RWPE1 (cell line): ENCODE results near the gene OR1N2.

Source experiments
- CTCF ChIA-PET: fragments of 350-600 bp; sonication (Branson Sonifier 250); formaldehyde crosslinking; extraction: SDS; loops from one replicate; lab custom pipeline; 2021; lab: Yijun Ruan, JAX
- POLR2A ChIA-PET: fragments of 400-600 bp; formaldehyde crosslinking; extraction: SDS; loops from one replicate; lab custom pipeline; 2020; ENCODE audit warnings: antibody characterized with exemption; ENCODE audit not compliant: low non-redundant PET; lab: Yijun Ruan, JAX
- DNase-seq: peaks from one replicate; pipeline ENCODE4 v3.0.0; 2012; ENCODE audit warnings: low spot score
- H3K27ac ChIP-seq: fragments of 450-650 bp; 2 replicates; pipeline ENCODE4 v1.5.1; 2017
- CTCF ChIP-seq: fragments of 450-650 bp; conservative IDR thresholded peaks from 2 replicates; pipeline ENCODE4 v1.5.1; 2017; ENCODE audit warnings: low read depth, mild to moderate bottlenecking

OR1N2 gene

GRCh38 chr9:122552812-122553211 is at the start of gene OR1N2:
Gene OR1N2 (plus strand): TSS chr9:122553112. CDS start chr9:122553212, 100 bp downstream.
- no peak for TF ChIP-seq CTCF
- ChIA-PET POLR2A (no interaction called here), CTCF (no interaction called here)
- H3K27ac ChIP-seq = no peak within 1 kb of the TSS
- DNase-seq = no peak

DNA sequence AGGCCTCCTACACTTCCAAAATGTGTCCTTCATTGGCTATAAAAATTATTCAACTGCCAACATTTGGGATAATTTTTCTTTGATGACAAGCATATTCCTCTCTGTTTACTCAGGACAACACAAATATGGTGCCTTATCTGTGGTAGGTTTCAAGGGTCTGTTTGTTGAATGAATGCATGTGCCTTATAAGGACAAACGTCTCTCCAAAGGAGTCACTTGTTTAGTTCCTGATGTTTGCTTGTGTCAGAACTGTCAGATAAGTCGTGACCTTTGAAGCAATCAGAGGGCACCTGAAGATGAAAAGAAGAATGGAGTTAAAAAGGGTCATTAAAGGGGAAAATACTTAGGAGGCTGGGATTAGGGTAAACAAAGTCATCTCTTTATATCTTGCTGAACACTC is 45.9 kb upstream of the OR1N2 start:
- DNase-seq = no peak
- POLR2A ChIA-PET = no interaction called here
- no peak for TF ChIP-seq CTCF
- CTCF ChIA-PET = interaction anchor here (1.0 kb wide), 1 partner anchor 8 kb away, joined by 4 read pairs; no protein-coding TSS in a partner anchor
- no peak overlapping the region for H3K27ac ChIP-seq

GRCh38 chr9:122510502-122510901 is 42.4 kb upstream of the OR1N2 start, which contains the start of gene OR1J2:
Gene OR1J2 (plus strand): TSS chr9:122510802. CDS start chr9:122510802, 0 bp downstream.
- CTCF ChIA-PET = no interaction called here
- TF ChIP-seq CTCF = no peak
- no peak for DNase-seq
- no peak within 1 kb of the TSS for H3K27ac ChIP-seq
- POLR2A ChIA-PET = no interaction called here

DNA sequence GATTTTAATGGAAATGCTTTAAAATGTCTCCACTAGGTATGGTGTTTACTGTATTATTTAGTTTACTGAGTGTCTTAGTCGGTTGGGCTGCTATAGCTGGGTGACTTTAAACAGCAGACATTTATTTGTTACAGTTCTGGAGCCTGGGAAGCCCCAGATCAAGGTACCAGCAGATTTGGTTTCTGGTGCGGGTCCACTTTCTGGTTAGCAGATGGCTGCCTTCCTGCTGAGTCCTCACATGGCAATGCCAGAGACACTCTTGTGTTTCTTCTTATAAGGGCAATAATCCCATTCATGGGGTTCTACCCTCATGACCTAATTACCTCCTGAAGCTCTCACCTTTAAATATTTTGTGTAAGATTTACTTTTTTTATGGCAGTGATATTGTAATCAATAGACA is 34.7 kb upstream of the OR1N2 start:
- H3K27ac ChIP-seq = no peak overlapping the region
- no peak for TF ChIP-seq CTCF
- POLR2A ChIA-PET = no interaction called here
- no peak for DNase-seq
- CTCF ChIA-PET = interaction anchor here (0.7 kb wide), 1 partner anchor 734 kb away, joined by 3 read pairs; no protein-coding TSS in a partner anchor

DNA sequence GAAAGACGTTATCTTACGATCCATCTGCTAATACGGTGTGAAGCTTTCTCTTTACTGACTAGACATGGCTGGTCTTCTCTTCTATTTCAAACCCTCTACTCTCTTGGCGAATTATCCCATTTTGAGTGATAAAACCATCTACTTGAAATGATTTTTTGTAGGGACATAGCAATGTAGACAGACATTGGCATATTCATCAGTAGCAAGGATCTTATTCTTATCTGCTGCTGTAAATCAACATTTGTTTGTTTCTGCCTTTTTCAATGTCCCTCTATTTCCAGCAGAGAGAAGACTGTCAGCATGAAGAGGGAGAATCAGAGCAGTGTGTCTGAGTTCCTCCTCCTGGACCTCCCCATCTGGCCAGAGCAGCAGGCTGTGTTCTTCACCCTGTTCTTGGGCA is 34.1 kb upstream of the OR1N2 start, which contains the start of gene OR1J4:
Gene OR1J4, plus strand, starts transcription at position 301 of the 400 bp plus-strand sequence. Its CDS starts 0 bp downstream, at position 301.
- DNase-seq = no peak
- no peak for TF ChIP-seq CTCF
- ChIA-PET CTCF (interaction anchor here (0.7 kb wide), 1 partner anchor 734 kb away, joined by 3 read pairs; no protein-coding TSS in a partner anchor), POLR2A (no interaction called here)
- no peak within 1 kb of the TSS for H3K27ac ChIP-seq

- CTCF ChIA-PET = interaction anchor here (0.6 kb wide), 1 partner anchor 1082 kb away, joined by 4 read pairs; no protein-coding TSS in a partner anchor
- POLR2A ChIA-PET = no interaction called here
- no peak for DNase-seq
- TF ChIP-seq CTCF = no peak
- H3K27ac ChIP-seq = no peak overlapping the region
Observed at GRCh38 chr9:122519376-122519775, 33.5 kb upstream of the OR1N2 start.
